Islet precursor cell (in vitro differentiated cells): Measurements from ENCODE around the gene CFLAR.
A peak's percentile ranks its signal among the peaks of the same experiment; 100 is the strongest.
"Not testable (repeated sequence)": the region's sequence is repeated elsewhere in the genome, so short reads cannot be mapped to it uniquely, and the experiment has no call there.

Experiments used
- DNase-seq: peaks from one replicate; pipeline ENCODE4 v3.0.0-alpha.2; 2018

Gene CFLAR

GRCh38 chr2:201149064-201149820 is 33.3 kb downstream of the CFLAR start:
- peak; percentile 68 for DNase-seq

DNA sequence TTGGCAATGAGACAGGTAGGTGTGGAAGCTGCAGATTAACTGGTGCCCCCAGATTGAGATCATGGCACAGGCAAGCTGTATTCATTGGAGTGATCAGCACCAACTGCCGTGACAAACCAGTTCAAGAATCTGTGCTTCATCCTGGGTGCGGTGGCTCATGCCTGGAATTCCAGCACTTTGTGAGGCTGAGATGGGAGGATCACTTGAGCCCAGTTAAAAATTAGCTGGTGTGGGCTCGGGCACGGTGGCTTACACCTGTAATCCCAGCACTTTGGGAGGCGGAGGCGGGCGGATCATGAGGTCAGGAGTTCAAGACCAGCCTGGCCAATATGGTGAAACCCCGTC is 33.8 kb downstream of the CFLAR start:
- peak; percentile 80 for DNase-seq

- no peak for DNase-seq
Measured at GRCh38 chr2:201150454-201151020, 34.6 kb downstream of the CFLAR start.

- no peak for DNase-seq
Measured at GRCh38 chr2:201151127-201151981, 35.4 kb downstream of the CFLAR start.

GRCh38 chr2:201152517-201152916 is 36.6 kb downstream of the CFLAR start:
- DNase-seq, result no peak

DNA sequence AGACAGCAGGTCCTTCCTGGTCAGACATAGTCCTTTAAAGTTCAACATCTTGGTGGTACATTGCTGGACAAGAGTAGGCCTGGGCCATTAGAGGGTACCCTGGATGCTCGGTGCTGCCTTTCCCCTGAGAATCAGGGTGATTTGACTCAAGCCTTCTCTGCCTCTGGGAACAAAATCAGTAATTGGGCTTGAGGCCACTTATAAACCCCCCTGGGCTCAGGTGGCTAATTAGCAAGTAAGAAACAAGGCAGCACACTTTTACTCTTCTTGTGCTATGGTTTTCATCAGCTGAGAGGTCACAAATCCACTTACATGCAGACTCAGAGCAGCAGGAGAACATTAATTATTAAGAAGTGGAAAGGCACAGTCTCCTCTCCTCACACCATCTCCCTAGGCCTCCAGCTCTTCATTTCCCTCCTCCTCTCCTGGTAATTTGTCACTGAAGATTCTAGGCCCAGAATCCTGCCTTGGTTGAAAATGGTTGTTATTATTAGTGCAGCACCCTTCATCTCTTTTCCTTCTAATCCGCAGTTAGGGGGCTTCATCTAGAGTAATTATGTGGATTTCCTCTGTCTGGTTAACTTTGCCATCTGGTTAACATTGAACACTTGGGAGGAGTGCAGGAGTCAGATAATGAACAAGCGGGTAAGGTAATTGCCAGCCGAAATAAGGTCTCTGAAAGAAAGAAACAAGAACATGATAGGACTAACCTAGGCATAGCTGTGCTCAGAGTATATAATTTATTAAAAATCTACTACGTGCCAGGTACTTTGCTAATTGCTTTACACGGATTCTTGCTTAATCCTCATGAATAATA is 37.2 kb downstream of the CFLAR start:
- DNase-seq, result no peak

DNA sequence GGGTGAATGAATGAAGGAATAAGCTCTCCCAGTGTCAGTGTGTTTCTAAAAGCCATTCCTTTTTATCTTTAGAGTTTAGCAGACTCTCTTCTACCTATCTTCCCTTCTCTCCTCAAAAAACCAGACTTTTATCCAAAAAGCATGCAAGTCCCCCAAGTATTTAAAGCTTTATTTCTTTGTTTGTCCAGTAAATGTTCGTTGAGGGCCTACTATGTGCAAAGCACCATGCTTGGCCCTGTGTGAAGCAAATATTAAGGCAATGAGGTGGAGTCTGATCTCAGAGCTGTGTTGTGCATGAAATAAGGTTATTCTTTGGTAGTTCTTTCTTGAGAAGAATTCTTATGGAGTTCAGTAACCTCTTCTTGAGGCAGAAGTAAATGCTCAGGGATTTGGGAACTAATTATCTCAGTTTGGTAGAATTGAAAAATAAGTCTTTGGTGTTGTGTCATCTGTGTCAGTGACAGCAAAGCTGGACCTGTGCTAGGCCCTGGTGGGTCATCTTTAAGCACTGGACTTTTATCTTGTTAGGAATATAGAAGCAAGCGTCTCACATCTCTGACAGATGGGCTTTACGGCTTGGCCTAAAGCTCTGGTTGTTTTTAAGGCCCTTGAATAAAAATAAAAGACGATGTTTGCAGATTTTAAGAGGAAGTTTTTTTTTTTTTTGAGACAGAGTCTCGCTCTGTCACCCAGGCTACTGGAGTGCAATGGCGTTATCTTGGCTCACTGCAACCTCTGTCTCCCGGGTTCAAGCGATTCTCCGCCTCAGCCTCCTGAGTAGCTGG is 38.8 kb downstream of the CFLAR start:
- no peak for DNase-seq

DNA sequence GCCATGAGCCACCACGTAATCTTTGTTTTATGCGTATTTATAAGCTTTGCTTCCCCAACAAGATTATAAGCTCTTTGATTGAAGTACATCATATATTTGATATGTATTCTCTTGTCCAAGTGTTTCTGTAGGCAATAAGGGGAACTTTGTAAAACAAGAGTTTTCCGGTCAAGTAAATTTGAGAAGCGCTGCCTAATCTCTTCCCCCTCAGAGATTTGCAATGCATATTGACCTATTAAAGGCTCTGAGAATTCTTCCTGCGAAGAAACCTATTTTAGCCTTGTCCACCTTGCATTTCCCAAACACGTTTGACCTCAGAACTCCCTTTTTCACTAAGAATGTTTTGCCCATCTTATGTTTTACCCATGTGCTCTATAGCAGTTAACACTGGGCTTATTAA is 40.1 kb downstream of the CFLAR start:
- no peak for DNase-seq

GRCh38 chr2:201156640-201157039 is 40.7 kb downstream of the CFLAR start:
- DNase-seq, result no peak

GRCh38 chr2:201157694-201158093 is 41.7 kb downstream of the CFLAR start:
- no peak for DNase-seq

DNA sequence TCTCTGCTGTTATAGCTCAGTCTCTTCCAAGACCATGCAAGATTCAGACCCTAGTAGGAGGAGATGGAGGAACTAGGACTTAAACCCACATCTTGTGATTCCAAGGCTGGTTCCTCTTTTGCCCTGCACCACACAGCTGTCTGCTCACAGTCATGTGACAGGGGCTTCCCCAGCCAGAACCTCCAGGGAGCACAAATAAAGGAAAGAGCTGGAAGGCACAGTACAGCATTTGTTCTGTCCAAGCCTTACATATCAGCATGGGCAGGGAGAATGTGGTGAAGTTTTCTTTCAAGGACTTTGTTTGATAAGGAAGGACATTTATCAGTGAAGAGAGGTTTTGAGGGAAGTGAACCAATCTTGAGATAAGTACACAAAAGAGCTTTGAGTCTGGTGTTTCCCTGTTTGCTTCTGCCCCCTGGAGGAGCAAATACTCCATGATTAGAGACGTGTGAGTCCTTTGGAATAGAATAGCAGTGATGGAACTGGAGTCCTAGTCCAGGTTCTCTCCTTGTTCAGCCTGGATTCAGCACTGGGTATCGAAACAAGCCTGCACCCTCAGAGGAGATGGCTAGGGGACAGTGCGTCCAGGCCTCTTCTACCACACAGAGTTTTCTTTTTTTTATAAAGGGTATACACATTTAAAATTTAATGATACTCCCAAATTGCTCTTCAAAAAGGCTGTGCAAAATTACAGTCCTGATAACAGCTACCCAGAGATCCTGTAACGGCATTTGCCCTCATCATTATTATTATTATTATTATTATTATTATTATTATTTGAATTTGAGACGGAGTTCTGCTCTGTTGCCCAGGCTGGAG is 42.4 kb downstream of the CFLAR start:
- peak; percentile 85 for DNase-seq

DNA sequence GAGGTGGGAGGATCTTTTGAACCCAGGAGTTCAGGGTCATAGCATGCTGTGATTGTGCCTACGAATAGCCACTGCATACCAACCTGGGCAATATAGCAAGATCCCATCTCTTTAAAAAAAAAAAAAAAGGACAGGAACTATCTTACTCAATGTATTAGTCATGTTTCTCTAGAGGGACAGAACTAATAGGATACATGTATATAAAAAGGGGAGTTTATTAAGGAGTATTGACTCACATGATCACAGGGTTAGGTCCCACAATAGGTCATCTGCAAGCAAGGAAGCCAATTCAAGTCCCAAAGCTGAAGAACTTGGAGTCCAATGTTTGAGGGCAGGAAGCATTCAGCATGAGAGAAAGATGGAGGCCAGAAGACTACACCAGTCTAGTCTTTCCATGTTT is 48.2 kb downstream of the CFLAR start:
- DNase-seq, result no peak

DNA sequence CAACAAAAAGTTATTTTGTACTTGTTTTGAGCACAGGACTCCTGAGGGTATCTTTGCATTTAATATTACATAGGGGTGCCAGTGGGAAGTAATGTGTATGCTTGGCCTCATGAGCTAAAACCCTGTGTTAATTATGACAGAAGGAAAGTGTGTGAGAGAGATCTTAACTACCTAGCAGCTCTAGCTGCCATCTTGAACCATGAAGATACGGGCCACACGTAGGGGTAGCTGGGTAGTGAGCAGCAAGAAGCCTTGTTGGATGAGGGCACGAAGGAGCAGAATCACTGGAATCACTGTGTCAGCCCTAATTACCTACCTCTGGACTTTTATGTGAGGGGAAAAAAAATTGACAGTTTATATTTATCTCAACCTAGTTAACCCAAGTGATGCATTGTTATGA is 51.6 kb downstream of the CFLAR start:
- DNase-seq, result no peak

DNA sequence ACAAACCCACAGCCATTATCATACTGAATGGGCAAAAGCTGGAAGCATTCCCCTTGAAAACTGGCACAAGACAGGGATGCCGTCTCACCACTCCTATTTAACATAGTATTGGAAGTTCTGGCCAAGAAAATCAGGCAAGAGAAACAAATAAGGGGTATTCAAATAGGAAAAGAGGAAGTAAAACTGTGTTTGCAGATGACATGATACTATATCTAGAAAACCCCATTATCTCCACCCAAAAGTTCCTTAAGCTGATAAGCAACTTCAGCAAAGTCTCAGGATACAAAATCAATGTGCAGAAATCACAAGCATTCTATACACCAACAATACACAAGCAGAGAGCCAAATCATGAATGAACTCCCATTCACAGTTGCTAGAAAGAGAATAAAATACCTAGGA is 52.5 kb downstream of the CFLAR start:
- DNase-seq, result not testable (repeated sequence)

- no peak for DNase-seq
Measured at GRCh38 chr2:201171259-201171814, 55.4 kb downstream of the CFLAR start.

- no peak for DNase-seq
Measured at GRCh38 chr2:201172279-201172678, 56.3 kb downstream of the CFLAR start.

DNA sequence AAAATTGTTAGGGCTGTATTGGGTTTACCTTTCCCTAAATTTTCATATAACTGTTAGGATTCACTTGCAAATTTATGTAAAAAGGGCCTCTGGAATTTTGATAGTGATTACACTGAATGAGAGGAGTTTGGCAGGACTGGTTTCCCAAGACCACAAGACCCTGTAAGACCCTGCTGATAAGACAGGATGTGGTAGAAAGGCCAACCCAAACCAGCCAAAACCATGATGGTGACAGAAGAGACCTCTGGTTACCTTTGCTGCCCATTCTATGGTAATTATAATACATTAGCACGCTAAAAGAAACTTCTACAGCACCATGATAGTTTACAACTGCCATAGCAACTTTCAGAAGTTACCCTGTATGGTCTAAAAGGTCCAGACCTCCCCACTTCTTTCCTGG is 58.7 kb downstream of the CFLAR start:
- no peak for DNase-seq

- no peak for DNase-seq
Measured at GRCh38 chr2:201176081-201176481, 60.1 kb downstream of the CFLAR start.

DNA sequence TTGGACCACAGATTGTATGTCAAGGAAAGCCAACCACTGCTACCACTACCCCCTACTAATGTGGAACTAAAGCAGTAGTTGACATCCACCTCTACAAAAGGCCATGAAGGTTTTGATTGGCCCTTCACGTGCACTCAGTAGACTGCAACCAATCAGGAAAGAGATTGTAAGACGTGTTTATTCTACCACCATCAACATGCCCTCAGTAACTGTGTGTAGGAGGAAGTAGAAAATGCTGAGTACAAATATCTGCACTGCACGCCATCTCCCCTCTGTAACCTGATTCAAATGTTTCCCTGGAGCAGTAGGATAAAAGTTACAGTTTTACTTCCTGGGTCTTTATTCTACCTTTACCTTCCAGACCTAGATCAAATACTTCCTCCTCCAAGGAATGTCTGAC is 64.0 kb downstream of the CFLAR start:
- no peak for DNase-seq

DNA sequence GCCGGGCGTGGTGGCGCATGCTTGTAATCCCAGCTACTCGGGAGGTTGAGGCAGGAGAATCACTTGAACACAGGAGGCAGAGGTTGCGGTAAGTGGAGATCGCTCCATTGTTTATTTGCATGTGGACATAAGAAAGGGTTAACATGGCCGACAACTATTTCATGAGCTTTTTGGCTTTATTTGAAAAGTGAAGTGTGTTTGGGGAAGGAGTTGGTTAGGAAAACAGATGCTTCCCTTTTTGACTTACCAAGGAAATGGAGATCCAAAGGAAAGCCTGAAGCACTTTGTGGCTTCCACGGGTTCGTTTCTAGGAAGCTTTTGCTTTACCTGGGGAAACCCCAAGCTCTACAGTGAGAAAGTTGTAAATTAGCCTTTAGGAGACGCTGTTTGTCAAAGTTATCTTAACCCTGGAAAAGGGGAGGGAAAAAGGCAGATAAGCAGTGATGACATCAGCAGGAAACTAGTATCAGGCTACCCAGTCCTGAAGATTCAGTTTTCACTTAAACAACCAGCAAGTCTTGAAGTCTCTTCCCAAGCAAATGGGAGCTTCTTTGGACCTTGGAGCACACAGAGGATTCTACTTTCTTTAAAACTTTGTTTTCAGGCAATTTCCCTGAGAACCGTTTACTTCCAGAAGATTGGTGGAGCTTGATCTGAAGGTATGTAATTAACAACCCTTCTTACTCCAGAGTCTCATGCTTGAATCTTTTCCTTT is 66.8 kb downstream of the CFLAR start, which contains the start of gene CASP10:
Gene CASP10, plus strand, starts transcription at position 492 of the 715 bp plus-strand sequence. CDS start 2,637 bp downstream, outside the sequence.
- no peak for DNase-seq
